Stimulated activated CD4-positive, alpha-beta T cell treated with anti-CD3 and anti-CD28 coated beads, TNF-alpha, amount 100 ng/mL, for 24 hours (primary cell): ENCODE data around the gene ATP1A1.

Experiments
- DNase-seq, 3 experiments: peaks; one replicate each; pipeline ENCODE4 v3.0.0-alpha.2; 2020; ENCODE audit warnings: low read depth in 3 of 3

Gene ATP1A1

DNA sequence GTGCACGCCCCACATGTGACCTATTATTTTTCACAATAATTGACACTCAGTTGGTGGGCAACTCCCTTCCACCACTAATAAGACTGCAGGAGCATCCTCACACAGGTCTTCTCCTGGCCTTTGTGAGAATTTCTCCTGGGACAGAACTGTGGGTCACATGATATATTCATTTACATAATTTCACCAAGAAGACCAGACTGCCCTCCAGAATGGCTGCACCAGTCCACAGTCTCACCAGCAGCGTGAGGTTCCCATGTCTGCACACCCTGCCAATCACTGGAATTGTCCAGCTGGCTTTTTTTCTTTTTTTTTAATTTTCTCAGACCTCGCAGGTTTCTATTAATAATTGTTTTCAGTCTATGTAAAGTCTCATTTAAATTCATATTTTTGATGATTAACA lies 41.3 kb downstream of the ATP1A1 start:
- DNase-seq = no peak

DNA sequence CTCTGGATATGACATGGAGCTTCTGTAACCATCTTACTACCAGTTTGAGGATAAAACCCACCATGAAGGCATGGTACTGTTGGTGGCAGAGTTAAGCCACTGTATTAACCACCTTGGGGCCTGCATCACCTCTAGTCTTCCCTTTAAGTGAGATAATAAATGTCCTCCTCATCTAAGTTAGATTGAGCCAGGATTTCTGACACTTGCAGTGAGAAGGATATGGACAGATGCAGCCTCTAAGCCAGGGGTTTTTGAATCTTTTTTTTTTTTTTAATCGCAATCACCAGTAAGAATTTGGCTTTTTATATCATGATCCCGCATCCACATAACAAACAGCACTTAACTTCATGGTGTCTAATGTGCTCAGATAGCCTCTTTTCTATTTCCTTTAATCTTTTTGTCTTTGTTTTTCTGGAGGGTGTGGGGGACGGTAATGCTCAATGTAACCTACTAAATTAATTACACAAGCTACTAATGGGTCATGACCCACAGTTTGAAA lies 42.2 kb downstream of the ATP1A1 start:
- DNase-seq = no peak

DNA sequence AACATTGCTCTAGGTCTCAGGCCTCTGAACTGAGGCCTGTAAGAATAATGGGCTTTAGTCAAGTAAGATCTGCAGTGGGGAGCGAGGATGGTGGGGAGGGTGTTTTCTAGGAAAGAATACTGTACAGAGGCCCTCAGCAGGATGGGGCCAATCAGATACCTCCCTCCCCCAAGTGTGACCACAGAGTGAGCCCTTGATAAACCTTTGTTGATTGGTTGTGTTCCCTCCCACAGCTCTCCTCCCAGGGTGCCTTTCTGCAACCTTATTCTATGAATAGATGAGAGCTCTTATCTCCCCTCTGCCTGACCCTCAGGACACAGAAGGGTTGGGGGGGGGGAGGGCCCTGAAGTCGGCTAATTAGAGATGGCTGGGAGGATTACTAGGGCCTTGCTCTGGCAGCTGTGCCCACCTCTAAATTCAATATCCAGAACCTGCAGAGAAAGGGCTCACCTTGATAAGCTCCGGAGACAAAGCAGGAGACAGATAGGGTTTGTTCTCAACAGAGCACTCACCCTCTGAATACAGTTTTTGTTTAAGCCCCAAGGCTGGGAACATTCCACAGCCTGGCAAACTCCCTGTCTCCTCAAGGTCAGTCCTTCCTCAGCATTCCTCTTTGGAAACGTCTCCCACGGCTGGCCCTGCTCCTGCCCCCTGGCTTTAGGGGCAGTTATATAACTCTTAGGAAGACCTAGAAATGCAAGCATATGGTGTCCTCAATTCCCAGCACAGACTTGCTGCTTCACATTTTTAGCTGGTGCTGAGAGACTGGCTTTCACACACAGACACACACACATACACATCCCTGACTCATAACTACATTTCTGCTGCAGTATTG lies 42.9 kb downstream of the ATP1A1 start:
- DNase-seq = no peak

DNA sequence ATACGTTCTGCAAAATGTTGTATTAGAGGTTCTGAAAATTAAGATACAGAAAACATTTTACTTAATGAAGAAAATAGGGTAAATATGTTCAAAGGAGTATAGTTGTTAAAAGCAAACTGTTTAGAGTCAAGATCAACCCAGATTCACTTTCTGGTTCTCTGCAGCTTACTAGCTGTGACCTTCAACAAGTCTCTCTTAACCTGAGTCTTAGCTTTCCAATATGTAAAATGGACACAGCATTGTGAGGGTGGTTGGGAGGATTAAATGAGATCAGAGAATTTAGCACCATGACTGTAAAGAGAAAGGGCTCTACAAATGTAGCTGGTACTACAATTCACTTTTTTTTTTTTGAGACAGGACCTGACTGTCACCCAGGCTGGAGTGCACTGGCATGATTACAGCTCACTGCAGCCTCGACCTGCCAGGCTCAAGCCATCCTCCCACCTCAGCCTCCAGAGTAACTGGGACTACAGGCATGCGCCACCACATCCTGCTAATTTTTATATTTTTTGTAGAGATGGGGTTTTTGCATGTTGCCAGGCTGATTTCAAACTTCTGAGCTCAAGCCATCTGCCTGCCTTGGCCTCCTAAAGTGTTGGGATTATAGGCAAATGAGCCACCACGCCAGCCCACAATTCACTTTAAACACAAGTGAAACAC lies 43.9 kb downstream of the ATP1A1 start:
- DNase-seq = no peak

DNA sequence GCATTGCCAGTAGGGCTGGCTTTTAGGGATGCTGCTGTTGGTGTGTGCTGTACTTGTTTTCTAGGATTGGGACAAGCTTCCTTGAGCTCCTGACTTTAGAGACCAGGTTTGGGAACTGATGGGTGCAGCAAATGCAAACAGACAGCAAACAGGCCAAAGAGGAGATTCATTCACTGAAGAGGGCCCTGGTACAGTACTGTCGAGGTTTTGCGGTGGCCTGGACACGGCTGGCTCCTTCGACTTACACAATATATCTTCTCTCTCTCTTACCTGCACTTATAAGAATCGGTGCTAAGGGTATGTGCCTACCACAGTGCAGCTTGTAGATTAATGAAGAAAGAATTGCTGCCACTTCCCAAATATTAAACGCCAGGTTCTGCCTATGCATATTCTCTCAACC lies 44.6 kb downstream of the ATP1A1 start:
- DNase-seq = no peak

DNA sequence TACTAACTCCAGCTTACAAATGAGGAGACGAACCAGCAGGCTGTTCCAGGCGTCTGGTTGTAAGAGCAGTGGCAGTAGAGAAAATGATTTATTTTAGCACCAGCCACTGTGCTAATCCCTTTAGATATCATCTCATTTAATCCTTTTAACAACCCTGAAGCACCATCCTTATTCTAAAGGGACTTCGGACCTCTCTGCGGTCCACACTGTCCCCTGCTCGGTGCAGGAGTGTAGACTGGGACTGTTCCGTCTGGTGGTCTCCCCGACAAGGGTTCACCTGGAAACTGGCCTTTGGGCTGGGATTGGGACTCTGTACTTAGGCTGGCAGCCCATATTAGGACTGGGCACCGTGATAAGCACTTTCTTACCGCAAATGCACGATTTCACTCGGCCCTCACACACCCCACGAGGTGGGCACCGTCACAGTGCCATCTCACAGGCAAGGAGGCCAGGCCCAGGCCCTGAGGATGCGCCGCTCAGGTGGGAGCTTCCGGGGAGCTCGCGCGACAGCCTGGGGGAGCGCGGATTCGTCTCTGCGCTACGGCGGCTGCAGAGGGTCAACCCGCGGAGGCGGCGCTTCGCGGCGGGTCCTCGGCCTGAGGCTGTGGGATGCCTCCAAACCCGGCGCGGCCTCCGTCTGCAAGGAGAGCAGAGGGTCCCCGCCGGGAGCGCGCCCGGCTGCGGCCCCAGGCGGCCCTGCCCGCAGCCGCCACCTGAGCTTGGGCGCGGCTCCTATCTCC lies 45.2 kb downstream of the ATP1A1 start:
- DNase-seq = peak; percentile 75 to 88 (median 77)

DNA sequence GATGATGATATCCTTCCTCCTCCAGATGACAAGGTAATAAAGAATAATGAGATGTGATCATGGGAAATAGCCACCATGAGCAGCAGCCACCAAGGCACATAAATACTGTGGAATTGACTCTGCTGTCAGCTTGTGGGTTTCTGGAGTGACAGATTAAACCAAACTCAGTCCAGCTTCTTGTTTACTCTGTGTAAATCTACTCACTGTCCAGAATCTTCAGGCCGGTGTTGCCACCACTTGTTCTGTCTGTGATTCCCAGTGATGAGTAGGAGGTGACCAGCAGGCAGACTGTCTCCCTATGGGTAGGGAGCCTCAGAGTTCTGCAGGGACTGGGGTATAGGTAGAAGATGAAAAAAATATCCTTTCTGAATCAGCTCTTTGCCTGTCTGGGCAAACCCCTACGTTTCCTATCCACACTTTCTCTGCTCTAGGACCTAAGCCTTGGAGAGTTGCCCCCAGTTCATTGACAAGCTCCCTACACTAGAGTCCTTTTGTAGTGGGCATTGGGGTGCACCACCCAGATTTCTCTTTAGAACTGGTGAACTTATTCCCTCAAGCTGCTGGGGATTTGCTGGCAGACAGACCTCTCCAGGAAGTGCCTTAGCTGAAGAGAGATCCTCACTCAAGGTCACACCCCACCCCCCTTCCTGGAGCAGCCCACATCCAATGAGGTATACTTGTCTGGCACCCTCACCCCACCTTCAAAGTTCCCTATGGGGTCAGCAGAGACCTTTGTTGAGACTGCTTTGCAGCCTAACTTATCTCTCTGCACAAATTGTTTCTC lies 47.6 kb downstream of the ATP1A1 start:
- DNase-seq = no peak

DNA sequence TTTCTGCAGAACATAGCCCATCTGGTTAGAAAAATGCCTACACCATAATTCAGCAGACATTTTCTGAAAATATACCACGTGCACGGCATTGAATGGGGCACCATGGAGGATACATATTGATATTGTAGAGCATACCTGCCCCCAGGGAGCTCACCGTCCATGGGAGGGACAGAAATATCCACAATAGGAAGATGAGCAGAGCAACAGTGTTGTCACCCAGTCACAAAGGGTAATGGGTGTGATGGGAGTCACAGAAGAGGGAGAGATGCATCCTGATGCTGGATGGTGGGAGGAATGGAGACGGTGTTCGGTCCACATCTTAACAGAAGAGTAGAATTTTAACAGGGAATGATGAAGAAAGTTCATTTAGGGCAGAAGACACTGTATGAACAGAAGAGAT lies 51.4 kb downstream of the ATP1A1 start:
- no peak for DNase-seq

DNA sequence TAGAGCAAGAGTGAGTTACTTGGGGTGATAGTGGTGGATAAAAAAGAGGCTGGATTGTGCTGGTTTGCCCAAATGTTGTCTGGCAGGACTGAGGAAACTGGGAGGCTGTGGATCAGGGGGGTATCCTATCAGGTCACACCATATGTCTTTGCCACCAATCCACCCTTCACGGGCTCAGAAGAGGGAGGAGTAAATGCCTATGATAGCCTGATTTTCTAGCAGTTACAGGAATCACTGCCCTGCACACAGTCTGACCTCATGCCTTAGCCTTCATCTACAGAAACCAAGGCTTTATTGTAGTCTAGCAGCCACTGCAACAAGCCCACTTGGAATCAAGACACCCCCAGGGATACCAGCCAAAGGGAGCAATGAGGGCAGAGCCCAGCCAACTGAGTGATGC lies 51.8 kb downstream of the ATP1A1 start:
- DNase-seq = no peak

DNA sequence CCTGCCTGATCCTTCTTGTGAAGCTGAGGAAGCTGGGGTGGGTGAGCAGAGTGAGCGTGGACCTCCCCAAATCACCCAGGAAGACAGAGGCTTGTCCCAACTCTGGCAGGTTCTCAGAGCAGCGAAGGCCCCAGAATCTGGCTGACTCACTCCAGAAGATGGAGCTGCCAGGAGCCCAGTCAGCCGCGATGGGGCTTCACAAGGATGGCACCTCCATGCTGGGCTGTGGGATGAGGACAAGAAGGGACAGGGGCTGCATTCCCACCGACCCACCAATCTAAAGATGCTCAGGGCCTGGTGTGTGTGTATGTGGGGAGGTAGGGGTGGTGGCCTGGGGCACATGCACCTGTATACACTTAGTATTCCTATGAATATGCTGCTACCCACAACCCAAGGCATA lies 52.9 kb downstream of the ATP1A1 start:
- DNase-seq = no peak

DNA sequence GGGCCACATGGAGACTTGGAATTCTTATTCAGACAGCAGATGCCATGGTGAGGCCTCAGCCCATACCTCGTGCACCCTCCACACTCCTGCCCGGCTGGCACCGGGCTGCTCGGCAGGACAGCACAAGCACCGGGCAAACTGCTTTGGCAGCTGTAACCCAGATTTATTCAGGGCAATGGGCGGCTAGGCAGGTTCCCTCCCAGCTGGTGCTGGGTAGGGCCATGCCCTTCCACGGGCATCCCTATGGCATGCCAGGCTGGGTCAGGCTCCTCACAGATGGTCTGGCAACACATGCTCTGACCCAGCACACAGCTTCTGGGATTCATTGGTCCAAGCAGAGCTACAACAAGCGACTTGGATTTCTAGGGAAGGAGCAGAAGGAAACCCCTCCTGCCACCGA lies 53.4 kb downstream of the ATP1A1 start:
- DNase-seq = no peak

DNA sequence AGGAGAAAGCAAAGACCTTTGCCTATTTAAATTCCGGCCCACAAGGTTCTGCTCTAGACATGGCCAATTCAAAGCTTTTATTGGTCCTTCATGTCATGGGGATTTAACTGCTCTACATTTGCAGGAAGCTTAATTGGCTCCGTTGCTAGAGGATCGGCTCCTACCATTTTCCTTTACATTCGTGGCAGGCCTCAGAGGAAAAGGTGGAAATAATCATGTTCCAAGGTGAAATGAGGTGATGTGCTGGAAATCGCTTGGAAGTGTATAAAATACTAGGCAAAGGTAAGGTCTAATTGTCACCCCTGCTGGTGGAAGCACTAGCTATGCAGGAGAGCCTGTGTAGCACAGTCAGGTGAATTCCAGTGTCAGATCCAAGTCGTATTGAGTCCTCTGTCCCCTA lies 55.5 kb downstream of the ATP1A1 start:
- DNase-seq = no peak

DNA sequence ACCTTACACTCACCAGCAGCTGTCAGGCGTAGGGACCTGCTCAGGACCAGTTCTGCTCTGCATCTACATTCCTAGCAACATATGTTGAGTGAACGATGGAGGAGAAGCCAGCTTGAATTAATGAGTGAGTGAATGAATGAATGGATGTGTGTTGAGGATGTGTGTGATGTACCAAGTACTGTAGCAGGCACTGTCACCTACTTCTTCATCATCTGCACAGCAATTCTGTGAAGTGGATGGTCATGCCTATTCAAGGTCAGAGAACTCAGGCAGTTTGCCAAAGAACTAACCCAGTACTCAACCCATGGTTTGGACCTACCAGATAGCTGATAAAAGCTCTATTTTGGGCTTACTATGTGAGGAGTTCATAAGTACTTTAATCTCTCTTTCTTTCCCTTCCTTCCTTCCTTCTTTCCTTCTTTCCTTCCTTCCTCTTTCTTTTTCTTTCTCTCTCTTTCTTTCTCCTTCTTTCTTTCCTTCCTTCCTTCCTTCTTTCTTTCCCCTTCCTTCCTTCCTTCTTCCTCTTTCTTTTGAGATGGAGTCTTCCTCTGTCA lies 56.9 kb downstream of the ATP1A1 start:
- no peak for DNase-seq

DNA sequence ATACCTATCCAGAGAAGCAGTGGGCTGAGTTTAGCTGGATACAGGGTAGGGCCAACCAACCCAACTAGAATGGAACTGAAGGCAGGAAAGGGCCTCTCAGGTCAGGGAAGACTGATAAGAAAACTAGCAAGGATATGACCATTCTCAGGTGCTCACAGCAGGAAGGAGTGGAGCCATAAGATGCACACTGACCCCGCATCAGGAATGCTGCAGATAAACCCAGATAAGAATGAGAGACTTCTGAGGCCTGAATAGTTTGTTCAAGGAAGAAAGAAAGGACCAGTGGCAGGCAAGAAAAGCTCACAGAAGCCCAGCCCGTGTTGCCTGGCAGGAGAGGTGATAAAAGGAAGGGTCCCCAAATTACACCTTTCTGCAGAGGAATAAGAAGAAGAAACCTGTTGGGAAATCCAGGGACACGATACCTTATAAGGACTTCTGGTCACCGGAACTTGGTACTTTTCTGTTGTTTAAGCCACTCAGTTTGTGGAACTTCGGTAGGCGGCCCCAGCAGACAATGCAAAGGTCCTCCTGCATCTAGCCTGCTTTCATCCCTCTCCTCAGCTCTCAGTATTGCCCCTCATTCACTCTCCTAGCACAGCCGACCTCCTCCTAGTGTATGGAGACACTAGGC lies 58.9 kb downstream of the ATP1A1 start:
- DNase-seq = no peak

DNA sequence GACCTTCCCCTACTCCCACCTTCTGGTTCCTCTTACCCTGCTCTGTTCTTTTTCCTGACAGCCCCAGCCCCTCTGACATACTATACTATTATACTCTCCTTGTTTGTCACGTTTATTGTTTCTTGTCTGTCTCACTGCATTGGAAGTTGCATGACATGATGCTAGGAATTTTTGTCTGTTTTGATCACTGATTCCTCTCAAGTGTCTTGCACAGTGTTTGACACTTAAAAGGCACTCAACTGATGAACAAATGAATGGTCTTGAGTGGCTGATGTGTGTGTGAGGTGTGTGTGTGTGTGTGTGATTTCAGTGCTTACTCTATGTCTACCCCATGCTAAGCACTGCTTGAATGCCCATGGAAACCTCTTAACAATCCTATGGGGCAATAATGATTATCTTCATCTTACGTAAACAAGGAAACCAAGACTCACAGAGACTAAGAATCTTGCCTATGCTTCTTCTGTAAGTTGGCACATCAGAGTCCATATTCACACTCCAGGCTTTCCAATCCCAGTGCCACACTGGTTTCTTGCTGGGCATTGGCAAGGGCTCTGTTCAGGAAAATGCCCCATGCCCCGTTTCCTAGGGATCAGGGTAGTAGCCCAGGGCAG lies 59.7 kb downstream of the ATP1A1 start:
- DNase-seq = no peak

DNA sequence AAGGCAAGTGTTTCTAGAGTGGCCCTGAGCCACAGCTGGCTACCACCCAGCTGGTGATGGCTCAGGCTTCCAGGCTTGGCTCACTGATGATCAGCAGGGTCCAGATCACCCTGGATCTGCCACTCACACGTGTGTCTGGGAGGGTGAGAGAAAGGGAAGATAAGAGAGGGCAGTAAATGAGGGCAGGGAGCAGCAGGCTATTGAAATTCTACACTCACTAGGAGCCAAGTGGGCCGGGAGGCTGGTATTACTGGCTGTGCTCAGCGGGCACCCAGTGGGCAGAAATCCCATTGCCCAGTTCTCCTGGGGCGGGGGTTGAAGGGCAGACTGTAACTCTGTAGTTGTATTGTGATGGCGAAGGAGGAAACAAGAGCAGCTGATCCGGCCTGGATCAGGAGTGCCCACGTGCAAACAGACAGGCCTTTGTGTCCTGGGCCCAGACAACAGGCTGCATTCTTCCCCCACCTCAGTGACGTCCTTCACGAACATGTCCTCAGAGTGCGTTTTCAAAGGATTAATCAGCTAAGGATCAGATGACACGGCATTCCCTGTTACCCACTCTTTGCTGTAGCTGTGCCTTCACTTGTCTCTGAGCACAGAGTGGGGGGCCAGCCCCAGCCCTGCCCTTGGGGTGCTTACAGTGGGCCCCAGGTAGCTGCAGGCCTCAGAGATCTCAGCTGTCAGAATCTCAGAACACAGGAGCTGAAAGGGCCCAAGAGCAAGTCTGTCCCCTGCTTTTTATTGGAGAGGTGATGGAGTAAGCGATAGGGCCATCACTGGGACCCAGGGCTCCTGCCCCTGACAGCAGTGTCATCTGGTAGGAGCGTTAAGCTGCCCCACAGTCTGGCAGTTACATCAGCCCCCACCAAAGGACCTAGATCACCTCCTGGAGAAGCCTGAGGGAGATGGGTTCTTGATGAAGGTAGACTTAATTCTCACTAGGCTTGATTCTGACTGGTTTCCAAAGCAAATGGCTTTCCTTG lies 60.5 kb downstream of the ATP1A1 start:
- DNase-seq = no peak

DNA sequence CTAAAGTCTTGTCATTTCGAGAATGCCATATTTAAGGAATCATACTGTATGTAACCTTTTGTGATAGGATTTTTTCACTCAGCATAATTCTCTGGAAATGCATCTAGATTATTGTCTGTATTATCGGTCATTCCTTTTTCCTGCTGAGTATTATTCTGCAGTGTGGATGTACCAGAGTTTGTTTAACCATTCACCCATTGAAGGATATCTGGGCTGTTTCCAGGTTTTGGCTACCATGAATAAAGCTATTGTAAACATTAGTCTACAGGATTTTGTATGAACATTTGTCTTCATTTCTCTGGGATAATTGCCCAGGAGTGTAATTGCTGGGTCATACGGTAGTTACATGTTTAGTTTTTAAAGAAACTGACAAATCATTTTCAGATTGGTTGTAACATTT lies 61.8 kb downstream of the ATP1A1 start:
- DNase-seq = no peak

DNA sequence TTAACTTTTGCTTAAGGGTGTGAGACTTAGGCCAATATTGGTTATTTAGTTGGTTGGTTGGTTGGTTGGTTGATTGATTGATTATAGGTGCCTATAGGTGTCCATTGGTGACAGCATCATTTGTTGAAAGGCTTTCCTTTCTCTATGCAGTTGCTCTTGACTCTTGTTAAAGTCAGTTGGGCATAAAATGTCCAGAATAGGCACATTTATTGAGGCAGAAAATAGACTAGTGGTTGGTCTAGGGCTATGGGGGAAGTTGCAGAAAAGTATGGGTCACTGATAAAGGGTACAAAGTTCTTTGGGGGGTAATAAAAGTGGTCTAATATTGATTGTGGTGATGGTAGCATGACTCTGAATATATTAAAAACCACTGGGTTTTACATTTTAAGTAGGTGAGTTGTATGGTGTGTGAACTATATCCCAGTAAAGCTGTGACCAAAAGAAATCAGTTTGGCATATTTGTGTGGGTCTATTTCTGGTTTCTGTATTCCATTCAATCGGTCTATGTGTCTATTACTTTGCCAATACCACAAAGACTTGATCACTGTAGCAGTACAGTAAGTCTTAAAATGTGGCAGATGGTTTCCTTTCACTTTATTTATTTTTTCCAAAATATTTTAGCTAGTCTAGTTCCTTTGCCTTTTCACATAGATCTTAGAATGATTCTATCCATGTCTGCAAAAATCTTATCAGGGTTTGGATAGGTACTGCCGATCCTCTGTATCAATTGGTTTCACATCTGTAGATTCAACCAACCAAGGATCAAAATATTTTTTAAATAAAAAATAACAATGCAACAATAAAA lies 63.0 kb downstream of the ATP1A1 start:
- DNase-seq = no peak

DNA sequence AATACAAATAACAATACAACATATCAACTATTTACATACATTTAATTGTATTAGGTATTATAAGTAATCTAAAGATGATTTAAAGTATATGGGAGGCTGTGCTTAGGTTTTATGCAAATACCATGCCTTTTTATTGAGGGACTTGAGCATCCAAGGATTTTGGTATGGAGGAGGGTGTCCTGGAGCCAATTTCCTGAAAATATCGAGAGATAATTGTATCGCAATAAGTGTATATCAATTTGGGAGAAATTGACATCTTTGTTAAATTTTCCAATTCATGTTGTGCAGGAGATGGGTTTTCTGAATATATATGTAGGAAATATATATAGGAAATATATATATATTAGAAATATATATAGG lies 63.5 kb downstream of the ATP1A1 start:
- no peak for DNase-seq
